Measurements from ENCODE around the gene PAX2.
"Not testable (repeated sequence)": the region's sequence is repeated elsewhere in the genome, so short reads cannot be mapped to it uniquely, and the experiment has no call there.

The PAX2 gene

DNA sequence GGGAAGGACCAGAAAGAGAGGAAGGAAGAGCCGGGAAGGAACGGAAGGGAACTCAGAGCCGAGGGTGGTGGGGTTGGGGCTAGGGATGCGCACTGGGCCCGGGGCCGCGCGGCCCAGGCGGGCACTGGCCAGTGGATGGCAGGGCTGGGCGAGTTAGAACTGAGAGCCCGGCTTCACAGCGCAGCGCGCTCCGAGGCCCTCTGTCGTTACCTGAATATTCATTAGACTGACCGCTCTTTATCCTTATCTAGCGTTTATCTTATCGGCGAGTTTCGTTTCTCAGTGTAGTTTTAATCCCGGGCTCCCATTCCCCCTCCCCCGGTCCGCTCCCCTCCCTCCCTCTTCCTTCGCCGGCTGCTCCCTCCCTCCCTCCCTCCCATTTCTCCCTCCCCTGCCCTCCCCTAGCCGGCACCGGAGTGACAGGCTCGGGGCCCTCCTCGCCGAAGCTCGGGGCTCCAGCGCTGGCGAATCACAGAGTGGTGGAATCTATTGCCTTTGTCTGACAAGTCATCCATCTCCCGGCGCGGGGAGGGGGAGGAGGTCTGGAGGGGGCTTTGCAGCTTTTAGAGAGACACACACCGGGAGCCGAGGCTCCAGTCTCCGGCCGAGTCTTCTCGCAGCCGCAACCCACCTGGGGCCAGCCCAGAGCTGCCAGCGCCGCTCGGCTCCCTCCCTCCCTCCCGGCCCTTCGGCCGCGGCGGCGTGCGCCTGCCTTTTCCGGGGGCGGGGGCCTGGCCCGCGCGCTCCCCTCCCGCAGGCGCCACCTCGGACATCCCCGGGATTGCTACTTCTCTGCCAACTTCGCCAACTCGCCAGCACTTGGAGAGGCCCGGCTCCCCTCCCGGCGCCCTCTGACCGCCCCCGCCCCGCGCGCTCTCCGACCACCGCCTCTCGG lies at the start of gene PAX2:
Gene PAX2, plus strand, starts transcription at position 596 of the 895 bp plus-strand sequence. CDS start 679 bp downstream, outside the sequence.
- no peak for DNase-seq

DNA sequence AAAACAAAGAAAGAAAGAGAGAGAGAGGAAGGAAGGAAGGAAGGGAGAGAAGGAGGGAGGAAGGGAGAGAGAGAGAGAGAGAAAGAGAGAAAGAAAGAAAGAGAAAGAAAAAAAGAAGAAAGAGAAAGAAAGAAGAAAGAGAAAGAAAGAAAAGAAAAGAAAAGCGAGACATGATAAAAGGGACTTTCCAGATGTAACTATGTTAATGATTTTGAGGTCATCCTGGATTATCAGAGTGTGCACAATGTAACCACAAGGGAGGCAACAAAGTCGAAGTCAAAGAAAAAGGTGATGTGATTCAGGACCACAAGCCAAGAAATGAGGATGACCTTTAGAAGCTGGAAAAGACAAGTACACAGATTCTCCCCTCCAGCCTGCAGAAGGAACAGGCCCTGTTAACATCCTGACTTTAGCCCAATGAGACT lies 48.9 kb upstream of the PAX2 start:
- no peak for DNase-seq

DNA sequence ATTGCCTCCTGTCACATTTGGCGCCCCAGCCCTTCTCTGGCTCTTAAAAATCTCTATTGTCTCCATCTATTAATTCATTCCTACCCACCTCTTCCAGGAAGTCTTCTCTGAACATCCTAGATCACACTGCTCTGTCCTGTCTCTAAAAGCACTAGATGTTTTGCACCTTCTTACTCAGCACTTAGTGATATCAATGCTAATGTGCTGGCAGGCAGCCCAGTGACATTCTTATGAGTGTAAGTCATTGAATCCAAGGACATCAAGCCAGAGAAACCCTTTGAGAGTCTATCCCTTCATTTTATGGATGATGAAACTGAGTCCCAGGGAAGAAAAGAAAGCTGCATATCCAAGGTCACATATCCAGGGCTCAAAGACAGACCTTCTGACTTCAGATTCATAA lies 48.3 kb upstream of the PAX2 start:
- DNase-seq, result no peak

DNA sequence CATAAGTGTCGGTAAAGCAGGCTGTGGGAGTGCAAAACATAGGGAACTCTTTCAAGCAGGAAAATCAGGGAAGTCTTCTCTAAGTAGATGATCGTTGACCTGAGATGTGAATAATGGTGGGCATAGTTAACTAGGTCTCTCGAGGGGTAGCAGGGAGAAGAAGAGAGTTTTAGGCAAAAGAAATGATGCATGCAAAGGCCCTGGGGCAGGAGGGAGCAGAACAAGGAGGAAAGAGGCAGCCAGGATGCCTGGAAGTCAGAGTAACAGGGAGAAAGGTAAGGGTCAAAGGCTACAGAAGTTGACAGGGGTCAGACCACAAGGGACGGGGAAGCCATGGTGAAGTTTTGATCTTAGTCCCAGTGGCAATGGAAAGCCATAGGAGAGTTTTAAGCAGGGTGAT lies 47.8 kb upstream of the PAX2 start:
- no peak for DNase-seq

DNA sequence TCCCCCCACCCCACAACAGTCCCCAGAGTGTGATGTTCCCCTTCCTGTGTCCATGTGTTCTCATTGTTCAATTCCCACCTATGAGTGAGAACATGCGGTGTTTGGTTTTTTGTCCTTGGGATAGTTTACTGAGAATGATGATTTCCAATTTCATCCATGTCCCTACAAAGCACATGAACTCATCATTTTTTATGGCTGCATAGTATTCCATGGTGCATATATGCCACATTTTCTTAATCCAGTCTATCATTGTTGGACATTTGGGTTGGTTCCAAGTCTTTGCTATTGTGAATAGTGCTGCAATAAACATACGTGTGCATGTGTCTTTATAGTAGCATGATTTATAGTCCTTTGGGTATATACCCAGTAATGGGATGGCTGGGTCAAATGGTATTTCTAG lies 43.7 kb upstream of the PAX2 start:
- not testable (repeated sequence) for DNase-seq

DNA sequence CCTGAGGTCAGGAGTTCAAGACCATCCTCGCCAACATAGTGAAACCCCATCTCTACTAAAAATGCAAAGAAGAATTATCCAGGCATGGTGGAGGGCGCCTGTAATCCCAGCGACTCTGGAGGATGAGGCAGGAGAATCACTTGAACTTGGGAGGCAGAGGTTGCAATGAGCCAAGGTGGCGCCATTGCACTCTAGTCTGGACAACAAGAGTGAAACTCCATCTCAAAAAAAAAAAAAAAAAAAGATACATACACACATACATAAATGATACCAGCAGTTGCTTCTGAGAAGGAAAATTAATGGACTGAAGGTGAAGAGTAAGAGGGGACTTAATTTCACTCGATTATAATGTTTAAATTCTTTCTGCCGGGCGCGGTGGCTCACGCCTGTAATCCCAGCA lies 40.2 kb upstream of the PAX2 start:
- no peak for DNase-seq

DNA sequence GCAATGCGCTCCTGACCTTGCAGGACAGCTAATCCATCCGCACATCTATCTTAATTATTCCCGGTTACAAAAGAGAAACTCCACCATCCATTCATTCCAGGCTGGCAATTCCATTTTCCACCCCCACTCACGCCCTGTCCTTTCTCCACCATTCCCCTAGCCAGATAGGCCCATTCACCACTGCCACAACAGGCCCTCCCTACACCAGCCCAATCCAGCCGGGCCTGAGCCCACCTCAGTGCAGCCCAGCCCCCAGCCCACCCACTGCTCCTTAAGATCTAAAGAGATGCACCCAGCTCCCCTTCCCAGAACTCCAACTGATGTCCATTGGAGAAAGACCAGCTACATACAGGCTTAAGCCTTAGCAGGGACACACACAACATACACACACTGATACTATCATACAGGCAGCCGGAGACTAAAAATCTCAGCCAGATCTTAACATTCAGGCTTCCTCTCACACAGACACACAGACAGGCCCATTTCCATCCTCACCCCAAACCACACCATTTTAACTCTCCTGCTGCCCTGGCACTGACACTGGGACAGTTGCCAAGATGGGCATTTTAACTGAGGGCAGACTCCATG lies 38.0 kb upstream of the PAX2 start:
- DNase-seq, result no peak

DNA sequence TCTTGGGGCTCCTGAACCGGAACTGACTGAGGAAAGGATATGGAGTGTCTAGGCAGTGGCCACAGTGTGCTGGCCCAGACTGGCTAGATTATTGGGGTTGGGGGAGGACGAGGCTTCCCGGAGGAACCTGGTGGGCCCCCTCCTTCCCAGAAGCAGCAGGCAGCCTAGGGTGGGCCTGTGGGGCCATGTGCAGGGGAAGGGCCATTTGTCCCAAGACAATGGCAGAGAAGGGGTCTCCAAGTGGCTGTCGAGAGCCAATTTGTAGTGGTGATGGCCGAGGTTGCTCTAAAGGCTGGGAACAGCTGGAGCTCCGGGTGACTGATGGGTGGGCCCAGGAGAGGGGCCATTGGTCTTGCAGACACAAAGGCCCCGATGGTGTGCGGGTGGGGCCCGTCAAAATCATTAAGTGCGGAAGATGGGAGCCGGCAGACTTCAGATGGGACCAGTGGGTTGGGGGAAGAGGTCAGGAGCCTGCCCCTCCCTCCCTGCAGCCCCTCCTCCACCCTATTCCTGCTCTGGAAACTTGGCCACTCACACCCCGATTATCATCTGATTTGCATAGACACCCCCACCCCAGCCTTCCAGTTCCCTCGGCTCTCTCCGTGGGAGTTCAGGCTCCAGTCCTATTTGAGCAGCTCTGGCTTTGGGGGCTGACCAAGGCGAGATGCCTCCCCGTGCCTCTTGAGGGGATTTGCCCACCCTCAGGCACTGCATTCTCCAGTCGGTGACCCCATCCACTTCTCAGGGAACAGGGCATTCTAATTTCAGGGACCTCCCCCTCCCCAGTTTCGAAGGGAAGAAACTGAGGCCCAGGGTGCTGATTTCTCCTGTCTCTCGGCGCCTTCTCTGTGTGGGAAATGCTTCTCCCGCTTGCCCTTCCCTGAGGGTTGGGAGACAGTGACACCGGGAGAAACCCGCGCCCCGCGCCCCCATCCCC lies 36.0 kb upstream of the PAX2 start:
- DNase-seq, result no peak

DNA sequence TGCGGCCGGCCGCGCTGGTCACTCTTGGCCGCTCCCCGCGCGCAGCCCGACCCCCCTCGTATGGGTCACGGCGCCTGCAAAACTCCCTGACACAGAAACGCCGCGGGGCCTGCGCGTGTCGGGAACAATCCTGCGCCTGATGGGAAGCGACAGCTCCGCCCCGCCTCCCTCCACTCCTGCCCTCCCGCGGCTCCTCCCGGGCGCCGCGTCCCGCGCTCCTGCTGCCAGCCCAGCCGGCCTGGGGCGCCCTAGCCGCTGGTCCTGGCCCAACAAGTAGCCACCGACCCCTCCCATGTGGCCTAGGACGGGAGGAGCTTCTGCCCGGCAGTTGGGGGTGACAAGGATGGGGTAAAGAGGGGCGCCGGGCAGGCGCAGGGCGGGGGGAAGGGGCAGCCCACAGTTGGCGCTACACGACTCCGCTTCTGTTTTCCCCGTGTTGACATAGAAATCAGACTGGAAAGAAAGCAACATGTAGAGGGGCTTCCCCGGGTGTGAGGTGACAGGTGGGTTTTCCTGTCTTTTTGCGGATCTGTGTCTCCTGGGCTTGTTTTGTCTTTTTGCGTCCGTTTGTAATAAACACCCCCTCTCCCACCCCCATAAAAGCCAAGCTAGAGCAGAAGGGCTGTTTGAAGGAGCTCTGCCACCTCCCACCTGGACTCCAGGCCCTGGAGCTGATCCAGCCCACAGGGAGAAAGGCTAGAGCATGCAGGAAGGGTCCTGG lies 35.1 kb upstream of the PAX2 start:
- DNase-seq, result no peak

DNA sequence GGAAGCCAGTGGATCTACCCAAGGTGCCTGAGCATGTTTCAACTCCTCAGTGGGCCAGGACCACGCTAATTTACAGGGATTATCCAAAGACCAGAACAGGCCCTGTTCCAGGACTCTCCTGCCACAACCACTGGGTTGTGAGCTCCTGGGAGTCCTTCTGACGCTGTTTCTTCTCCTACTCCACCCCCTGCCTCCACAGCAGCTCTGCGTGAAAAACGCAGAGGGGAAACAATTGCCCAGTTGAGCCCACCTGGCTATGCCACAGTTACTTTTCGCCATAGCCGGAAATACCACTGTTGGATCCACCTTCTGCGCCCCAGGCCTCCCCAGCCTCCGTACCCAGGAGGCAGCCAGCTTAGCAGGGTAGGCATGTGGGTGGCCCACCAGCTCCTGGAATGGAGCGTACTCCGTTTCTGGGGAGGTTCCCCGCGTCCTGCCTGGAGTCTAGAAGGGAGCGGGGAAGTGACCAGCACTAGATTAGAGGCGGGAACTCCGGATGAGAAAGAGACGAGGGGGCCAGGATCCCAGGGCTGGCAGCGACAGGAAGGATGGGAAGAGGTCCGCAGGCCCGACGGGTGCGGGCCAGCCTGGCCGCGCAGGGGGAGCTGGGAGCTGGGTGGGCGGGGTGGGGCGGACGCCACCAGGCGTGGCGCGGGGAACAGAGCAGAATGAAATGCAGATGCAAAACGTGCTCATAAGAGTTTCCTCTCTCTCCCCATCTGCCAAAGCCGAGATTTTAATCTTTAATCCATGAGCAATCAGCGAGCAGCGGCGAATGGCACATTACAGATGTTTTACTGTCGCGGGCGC lies 32.1 kb upstream of the PAX2 start:
- DNase-seq, result no peak

DNA sequence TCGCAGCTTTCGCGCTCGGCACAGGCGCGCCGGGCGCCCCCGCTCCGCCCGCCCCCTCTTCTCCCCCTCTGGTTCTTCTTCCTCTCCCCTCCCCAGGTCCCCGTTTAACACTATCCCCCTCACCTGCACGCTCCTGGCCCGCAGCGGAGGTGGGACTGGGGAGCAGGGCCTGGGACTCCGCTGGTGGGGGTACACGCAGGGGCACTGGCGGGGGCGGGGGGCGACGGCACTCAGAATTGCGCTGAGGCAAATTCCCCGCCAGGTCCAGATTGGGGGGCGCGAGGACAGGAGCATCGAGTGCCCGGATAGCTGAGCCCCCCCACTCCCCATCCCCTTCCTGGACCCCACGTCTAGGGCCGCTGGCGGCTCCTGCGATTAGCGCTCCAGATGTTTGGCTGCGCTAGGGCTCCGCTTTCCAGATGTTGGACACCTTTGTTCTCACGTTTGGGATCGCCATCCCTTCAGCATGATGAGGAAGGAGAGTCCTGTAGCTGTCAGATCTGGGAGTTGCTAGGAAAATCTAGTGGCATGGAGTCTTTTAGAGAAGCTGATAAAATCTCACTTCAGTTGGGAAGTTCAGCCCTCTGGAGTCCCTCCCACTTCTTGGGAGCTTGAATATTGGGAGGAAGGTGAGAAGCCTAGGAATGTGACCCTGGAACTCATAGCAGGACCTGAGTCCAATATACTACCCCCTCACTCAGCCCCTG lies 31.4 kb upstream of the PAX2 start:
- DNase-seq, result no peak

DNA sequence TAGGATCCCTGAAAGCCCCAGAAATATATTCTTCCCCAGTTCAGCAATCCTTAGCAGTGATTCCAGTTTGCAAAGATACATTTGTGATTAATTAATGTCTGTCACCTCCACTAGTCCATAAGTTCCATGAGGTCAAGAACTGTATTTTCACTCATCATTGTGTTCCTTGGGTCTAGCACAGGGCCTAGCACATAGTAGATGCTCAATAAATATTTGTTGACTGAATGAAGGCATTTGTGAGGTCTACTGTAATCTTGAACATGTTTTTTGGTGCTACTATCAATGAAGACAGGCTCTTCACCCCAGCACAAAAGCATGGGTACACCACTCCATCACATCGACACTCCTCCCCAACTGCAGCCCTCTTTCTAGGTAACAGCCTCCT lies 30.8 kb upstream of the PAX2 start:
- DNase-seq, result no peak

DNA sequence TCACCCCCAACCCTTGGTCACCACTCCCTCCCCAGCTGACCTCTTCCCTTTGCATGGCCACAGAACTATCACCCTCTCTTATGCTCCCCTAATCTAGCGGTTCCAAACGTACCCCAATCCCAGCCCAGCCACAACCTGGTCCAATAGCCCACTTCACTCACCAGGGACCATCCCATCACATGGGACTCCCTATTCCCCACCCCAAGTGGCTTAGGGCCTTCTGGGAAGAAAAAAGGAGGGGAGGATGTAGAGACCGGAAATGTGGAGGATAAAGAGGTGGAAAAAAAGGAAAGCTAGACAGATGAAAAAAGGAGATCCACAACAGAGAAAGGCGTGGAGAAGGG lies 30.3 kb upstream of the PAX2 start:
- DNase-seq, result no peak

DNA sequence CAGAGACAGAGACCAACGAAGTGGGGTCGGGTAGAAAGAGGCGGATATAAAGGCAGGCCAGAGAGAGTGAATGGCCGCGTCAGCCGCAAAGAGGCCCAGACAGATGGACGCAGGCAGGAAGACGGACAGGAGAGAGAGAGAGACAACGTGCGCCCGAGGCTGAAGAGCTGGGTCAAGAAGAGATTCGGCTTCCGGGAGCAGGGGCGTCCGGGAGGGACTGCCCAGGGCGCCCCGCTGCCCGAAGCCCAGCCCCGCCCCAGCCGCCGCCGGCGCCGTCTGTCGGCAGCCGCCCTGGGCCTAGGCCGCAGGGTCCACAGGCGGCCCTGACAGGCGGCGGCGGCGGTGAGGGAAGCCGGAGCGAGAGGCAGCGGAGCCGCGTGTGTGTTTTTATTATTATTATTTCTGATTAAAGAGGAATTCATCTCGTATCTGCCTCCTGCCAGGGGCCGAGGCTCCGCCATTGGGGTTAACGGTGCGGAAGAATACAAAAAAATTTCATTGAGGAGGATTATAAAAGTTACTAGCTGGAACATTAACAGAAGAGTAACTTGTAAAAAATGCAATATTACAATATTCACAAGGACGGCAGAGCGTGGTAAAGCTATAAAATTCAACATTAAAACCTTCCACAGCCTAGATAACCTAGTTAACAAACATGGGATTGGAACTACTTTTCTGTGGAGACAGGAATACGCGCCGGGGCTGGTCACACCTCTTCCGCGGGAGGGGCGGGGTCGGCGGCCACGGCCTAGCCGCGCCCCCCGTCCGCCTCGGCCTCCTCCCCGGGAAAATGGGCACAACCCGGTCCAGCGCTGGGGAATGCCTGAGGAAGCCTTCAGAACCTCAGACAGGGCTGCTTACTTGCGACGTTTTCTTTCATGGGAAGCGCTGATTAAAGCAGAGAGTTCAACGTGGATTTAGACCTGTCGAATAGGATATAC lies 29.7 kb upstream of the PAX2 start:
- DNase-seq, result no peak

DNA sequence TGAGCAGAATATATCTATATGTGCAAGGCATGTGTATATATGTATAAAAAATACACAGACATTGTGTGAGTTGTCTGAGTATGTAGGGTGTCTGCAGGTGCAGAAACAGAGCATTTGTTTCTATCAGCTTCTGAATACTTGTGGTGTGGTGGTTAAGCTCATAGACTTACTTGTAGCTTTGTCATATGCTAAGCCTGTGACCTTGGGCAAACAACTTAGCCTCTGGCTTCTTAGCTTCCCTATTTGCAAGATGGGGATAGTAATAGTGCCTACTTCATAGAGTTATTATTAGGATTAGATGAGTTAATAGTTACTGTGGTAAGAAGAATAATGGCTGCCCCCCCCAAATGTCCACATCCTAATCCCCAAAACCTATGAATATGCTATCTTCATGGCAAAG lies 28.2 kb upstream of the PAX2 start:
- no peak for DNase-seq

DNA sequence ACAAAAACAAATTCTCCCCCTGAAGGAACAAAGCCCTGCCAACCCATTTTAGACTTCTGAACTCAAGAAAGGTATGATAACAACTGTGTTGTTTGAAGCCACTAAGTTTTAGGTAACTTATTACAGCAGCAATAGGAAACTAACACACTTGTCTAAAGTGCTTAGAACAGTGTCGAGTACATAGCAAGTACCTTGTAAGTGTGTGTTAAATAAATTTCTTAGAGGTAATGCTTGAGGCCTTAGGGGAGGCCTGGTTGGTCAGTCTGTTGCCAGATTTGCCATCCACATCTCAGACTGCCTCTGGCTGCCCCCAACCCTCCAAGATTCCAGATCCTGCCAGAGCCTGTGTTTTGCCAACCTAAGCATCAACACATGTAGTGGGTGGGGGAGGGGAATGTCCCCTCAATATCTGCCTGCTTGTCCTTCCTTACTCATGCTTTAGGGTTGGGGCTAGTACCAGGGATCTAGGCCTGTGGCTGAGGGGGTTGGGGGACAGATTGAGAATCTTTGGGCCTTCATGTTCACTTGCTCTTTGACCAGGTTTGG lies 27.1 kb upstream of the PAX2 start:
- no peak for DNase-seq

DNA sequence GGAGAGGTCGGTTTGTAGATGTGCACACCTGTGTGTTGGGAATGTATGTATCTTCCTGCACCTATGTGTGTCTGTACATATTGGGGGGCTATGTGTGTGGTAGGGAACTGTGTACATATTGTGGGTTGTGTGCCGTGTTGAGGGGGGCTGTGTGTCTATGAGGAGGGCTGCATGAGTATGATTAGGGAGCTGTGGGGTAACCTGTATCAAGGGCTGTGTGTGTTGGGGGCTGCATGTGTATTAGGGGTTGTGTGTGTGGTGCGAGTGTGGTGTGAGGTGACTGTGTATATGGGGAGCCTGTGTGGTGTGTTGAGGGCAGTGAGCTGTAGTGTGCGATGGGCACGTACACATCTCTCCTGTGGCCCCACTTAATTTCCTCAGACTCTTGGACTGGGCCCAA lies 22.2 kb upstream of the PAX2 start:
- no peak for DNase-seq

DNA sequence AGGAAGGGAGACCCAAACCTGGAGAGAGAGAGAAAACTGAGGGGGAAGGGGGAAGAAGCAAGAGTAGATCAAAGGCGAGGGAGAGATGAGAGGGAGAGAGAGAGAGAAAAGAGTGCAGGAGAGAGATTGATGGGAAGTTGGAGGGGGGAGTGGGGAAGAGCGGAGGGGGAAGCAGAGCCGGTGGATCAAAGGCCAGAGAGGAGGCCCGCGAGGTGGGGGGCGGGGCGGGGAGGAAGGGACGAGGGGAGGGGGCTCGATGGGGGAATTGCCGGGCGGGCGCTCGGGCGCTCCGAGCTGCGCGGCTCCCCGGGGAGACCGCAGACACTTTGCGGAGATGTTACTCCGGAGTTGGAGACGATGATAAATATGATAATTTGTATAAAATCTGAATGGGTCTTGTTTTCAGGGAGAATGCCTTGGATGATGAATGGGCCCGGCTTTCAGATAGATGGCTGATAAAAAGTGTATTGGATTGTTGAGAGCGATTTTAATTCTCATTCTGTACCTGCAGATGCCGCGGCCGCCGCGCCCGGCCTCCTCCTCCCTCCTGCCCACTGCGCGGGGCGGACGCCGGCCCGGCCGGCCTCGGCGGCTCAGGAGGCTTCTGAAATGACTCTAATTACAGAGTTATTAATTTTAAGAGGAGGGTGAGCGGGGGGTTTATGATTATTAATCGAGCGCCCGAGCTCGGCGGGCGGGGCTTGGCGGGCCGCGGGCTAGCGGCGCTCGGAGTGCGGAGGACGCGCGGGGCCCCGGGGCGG lies 21.4 kb upstream of the PAX2 start:
- DNase-seq, result no peak

DNA sequence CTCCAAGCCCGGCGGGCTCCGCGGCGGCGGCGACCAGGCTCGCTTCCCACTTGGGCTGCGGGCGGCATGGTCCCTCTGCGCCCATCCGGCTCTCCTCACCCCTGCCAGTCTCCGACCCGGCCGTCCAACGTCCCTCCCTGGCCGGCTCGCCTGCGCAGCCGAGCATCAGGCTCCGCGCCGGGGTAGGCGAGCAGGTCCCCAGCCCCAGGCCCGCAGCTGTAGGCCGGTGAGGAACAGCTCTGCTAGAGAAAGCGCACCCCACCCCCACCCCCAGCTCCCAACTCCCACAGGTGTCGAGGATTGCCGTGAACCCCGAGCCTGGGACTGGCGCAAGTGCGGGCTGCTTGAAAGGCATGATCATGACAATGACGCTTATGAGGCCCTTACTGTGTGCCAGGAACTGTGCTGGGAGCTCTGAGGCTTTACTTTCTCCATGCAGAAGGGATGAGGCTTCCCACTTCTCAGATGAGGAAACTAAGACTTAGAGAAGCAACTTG lies 20.8 kb upstream of the PAX2 start:
- no peak for DNase-seq
